ENCODE data around the gene DGCR2.
"Not testable (repeated sequence)": the region's sequence is repeated elsewhere in the genome, so short reads cannot be mapped to it uniquely, and the experiment has no call there.

DNA sequence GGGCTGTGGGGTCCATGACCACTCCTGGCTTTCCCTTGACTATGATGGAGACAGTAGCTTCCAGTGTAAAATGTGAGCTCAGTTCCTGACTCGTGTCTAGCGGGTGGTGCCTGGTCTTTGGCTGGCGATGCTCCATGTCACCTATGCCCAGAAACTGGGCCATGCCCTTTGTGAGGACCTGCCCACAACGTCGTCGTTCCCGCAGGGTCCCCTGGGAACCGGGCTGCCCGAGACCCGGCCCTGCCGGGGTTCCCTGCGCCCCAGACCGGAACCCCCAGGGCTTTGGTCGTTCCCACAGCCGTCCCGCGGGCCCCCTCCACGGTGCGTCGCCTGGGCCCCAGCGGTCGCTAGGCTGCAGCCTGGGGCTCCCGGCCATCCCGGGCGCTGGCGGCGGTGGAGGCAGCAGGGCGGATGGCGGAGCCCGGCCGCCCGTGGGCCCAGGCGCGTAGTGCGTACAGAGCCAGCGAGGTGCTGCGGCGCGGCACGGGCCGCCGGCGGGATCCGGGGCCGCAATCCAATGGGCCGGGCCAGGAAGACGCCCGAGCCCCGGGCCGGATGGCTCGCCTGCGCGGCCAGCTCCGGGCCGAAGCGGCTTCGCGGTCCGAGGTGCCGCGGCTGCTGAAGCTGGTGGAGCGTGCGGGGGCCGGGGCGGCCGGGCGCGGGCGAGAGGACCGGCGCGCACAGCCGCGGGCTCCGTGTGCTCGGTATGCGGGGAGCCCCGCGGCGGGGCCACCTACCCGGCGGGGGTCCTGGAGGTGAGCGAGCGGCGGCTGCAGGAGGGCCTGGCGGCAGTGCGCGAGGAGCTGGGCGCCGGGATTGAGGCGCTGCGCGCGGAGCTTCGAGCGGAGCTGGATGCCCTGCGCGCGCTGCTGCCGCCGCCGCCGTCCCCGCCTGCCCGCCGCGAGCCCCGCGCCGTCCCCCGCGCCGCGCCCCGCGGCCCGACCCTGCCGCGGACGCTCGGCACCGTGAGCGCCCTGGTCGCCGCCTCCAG, 92.8 kb downstream of the DGCR2 start:
- not testable (repeated sequence) for TF ChIP-seq TARDBP (IDR thresholded peaks at IDR 0.05); SP1 (IDR thresholded peaks at IDR 0.05); FOXK2 (IDR thresholded peaks at IDR 0.05); LEF1 (IDR thresholded peaks at IDR 0.05; ENCODE audit: borderline replicate concordance)
- TF ChIP-seq, protein P1, sequence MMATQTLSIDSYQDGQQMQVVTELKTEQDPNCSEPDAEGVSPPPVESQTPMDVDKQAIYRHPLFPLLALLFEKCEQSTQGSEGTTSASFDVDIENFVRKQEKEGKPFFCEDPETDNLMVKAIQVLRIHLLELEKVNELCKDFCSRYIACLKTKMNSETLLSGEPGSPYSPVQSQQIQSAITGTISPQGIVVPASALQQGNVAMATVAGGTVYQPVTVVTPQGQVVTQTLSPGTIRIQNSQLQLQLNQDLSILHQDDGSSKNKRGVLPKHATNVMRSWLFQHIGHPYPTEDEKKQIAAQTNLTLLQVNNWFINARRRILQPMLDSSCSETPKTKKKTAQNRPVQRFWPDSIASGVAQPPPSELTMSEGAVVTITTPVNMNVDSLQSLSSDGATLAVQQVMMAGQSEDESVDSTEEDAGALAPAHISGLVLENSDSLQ (IDR thresholded peaks at IDR 0.05): not testable (repeated sequence)

All from HEK293T (cell line).